ENCODE results near the gene SVIL. TPM values are rescaled to one million over a fixed set of nuclear protein-coding genes. Genes with fewer than 3 reads are reported as not detected.
"Not testable (repeated sequence)": the region's sequence is repeated elsewhere in the genome, so short reads cannot be mapped to it uniquely, and the experiment has no call there.

Gene SVIL
- total RNA-seq, 1 donor from 2014 or later: 94.7 TPM

GRCh38 chr10:29470843-29471543, 163.8 kb downstream of the SVIL start:
- intact Hi-C loops (cut with DNase I): no loop called here
- H3K9me3 ChIP-seq: no peaks in the 10 kb centered on the region
- TF ChIP-seq CTCF (IDR thresholded peaks at IDR 0.05): no peak

GRCh38 chr10:29470355-29470705, 164.4 kb downstream of the SVIL start:
- intact Hi-C loops (cut with DNase I): no loop called here
- TF ChIP-seq CTCF (IDR thresholded peaks at IDR 0.05): peak; percentile 12 to 40 (median 21)
- Histone ChIP-seq H3K4me3 (no peak overlapping the region), H3K4me1 (peaks cover 0 to 30% of the 10 kb centered on the region in 2 donors), H3K27ac (peak overlapping the region; percentile 53 to 57), H3K9me3 (no peaks in the 10 kb centered on the region), H3K36me3 (peaks cover 72 to 76% of the 10 kb centered on the region in 2 donors), H3K27me3 (no peaks in the 10 kb centered on the region)
- no peak for DNase-seq (ENCODE audit: low spot score in 2 of 2)

More at GRCh38 chr10:29470843-29471543, 163.8 kb downstream of the SVIL start:
- DNase-seq (ENCODE audit: low spot score in 2 of 2): no peak
- H3K4me1 ChIP-seq: peaks cover 0 to 31% of the 10 kb centered on the region in 2 donors
- H3K27ac ChIP-seq: peak overlapping the region; percentile 11 to 57
- no peak overlapping the region for H3K4me3 ChIP-seq
- H3K36me3 ChIP-seq: peaks cover 69 to 79% of the 10 kb centered on the region in 2 donors
- no peaks in the 10 kb centered on the region for H3K27me3 ChIP-seq

GRCh38 chr10:29469481-29470354, 165.1 kb downstream of the SVIL start:
- no peaks in the 10 kb centered on the region for H3K27me3 ChIP-seq
- TF ChIP-seq CTCF (IDR thresholded peaks at IDR 0.05): no peak
- no peak overlapping the region for H3K4me3 ChIP-seq
- intact Hi-C loops (cut with DNase I): no loop called here
- H3K36me3 ChIP-seq: peaks cover 76 to 78% of the 10 kb centered on the region in 2 donors
- H3K4me1 ChIP-seq: peaks cover 0 to 24% of the 10 kb centered on the region in 2 donors
- peak overlapping the region; percentile 53 to 57 for H3K27ac ChIP-seq
- H3K9me3 ChIP-seq: no peaks in the 10 kb centered on the region
- DNase-seq (ENCODE audit: low spot score in 2 of 2): no peak

- Histone ChIP-seq H3K9me3 (no peaks in the 10 kb centered on the region), H3K36me3 (peaks cover 84 to 88% of the 10 kb centered on the region in 2 donors), H3K27ac (no peak overlapping the region), H3K27me3 (no peaks in the 10 kb centered on the region), H3K4me3 (no peak overlapping the region), H3K4me1 (peaks cover 0 to 3% of the 10 kb centered on the region in 2 donors)
- peak in 1 of 2 donors; percentile 39 for DNase-seq (ENCODE audit: low spot score in 2 of 2)
- no peak for TF ChIP-seq CTCF (IDR thresholded peaks at IDR 0.05)
- intact Hi-C loops (cut with DNase I): no loop called here
Observed at GRCh38 chr10:29465384-29465783, 169.4 kb downstream of the SVIL start.

GRCh38 chr10:29464671-29465171, 170.1 kb downstream of the SVIL start:
- H3K27me3 ChIP-seq; intact Hi-C loops (cut with DNase I); H3K4me1 ChIP-seq; H3K9me3 ChIP-seq; H3K4me3 ChIP-seq; H3K27ac ChIP-seq: not testable (repeated sequence)
- DNase-seq (ENCODE audit: low spot score in 2 of 2): peak in 1 of 2 donors; percentile 38
- H3K36me3 ChIP-seq: peaks cover 84 to 88% of the 10 kb centered on the region in 2 donors

- intact Hi-C loops (cut with DNase I): no loop called here
- peak in 1 of 2 donors; percentile 22 for DNase-seq (ENCODE audit: low spot score in 2 of 2)
- Histone ChIP-seq H3K9me3 (no peaks in the 10 kb centered on the region), H3K27ac (peak overlapping the region; percentile 29 to 34), H3K4me3 (no peak overlapping the region), H3K27me3 (no peaks in the 10 kb centered on the region), H3K36me3 (peaks cover 80 to 94% of the 10 kb centered on the region in 2 donors), H3K4me1 (no peaks in the 10 kb centered on the region)
- no peak for TF ChIP-seq CTCF (IDR thresholded peaks at IDR 0.05)
Observed at GRCh38 chr10:29461042-29461441, 173.7 kb downstream of the SVIL start.

- H3K27me3 ChIP-seq; H3K9me3 ChIP-seq; H3K4me1 ChIP-seq; H3K4me3 ChIP-seq; intact Hi-C loops (cut with DNase I); H3K27ac ChIP-seq: not testable (repeated sequence)
- peak in 1 of 2 donors; percentile 59 for DNase-seq (ENCODE audit: low spot score in 2 of 2)
- H3K36me3 ChIP-seq: peaks cover 57 to 69% of the 10 kb centered on the region in 2 donors
Observed at GRCh38 chr10:29458190-29458589, 176.6 kb downstream of the SVIL start.
